OCI-LY3 (cell line): ENCODE data around the gene UGT1A10.

Source experiments
- H2AFZ ChIP-seq: fragments of 200-600, 300-600 bp; shearing (Covaris generic); 2 replicates; pipeline ENCODE4 v1.6.0; 2014; ENCODE audit warnings: antibody characterized with exemption, low read depth, low read length
- H3K27ac ChIP-seq: fragments of 200-600, 300-600 bp; sonication (generic); 2 replicates; pipeline ENCODE4 v1.5.1; 2014; ENCODE audit warnings: mild to moderate bottlenecking, low read length, moderate library complexity, mixed read lengths
- H3K27me3 ChIP-seq: fragments of 200-600, 300-600 bp; sonication (generic); 2 replicates; pipeline ENCODE4 v1.6.1; 2014; ENCODE audit warnings: low read depth, low read length, mixed read lengths
- H3K36me3 ChIP-seq: fragments of 200-600, 300-600 bp; sonication (generic); replicated peaks from 2 replicates; pipeline ENCODE3; 2014; ENCODE audit warnings: low read depth, low read length, mixed read lengths
- H3K4me1 ChIP-seq: fragments of 300-600, 200-600 bp; sonication (generic); 2 replicates; pipeline ENCODE4 v1.6.1; 2014; ENCODE audit warnings: low read length, mixed read lengths
- H3K4me2 ChIP-seq: fragments of 200-600, 300-600 bp; sonication (generic); 2 replicates; pipeline ENCODE4 v1.6.1; 2014; ENCODE audit warnings: low read length, mixed read lengths
- H3K4me3 ChIP-seq: fragments of 300-600, 200-600 bp; sonication (generic); 2 replicates; pipeline ENCODE4 v1.5.1; 2014; ENCODE audit warnings: antibody characterized with exemption, mild to moderate bottlenecking, low read length, moderate library complexity
- H3K79me2 ChIP-seq: fragments of 300-600, 200-600 bp; shearing (Covaris generic); 2 replicates; pipeline ENCODE4 v1.6.1; 2014; ENCODE audit warnings: mild to moderate bottlenecking, low read length, mixed read lengths
- H3K9ac ChIP-seq: fragments of 300-600, 200-600 bp; shearing (Covaris generic); 2 replicates; pipeline ENCODE4 v1.6.0; 2014; ENCODE audit warnings: mild to moderate bottlenecking, low read length, moderate library complexity
- H3K9me3 ChIP-seq: fragments of 200-600, 300-600 bp; shearing (Covaris generic); 2 replicates; pipeline ENCODE4 v1.6.1; 2014; ENCODE audit warnings: low read length, mixed read lengths; ENCODE audit not compliant: insufficient read depth
- H4K20me1 ChIP-seq: fragments of 200-600, 300-600 bp; sonication (generic); 2 replicates; pipeline ENCODE4 v1.6.1; 2016; ENCODE audit warnings: low read length, mixed read lengths; ENCODE audit not compliant: insufficient read depth
- EZH2phosphoT487 ChIP-seq: fragments of 200-600 bp; shearing (Covaris generic); IDR thresholded peaks from 2 replicates; pipeline ENCODE4 v1.6.1; 2018; ENCODE audit warnings: antibody characterized with exemption, mixed run types, low read depth
- TF ChIP-seq, protein P1 (sequence below): fragments of 200-600, 300-600 bp; sonication (generic); IDR thresholded peaks from 2 replicates; pipeline ENCODE4 v1.5.1; 2014; ENCODE audit warnings: antibody characterized with exemption, low read length, low read depth

UGT1A10 gene

GRCh38 chr2:233598952-233599351 is 37.3 kb upstream of the UGT1A10 start:
- Histone ChIP-seq H4K20me1 (no peaks in the 10 kb centered on the region), H3K36me3 (no peaks in the 10 kb centered on the region), H3K9ac (no peak overlapping the region), H3K9me3 (no peaks in the 10 kb centered on the region), H3K4me1 (no peaks in the 10 kb centered on the region), H3K79me2 (no peaks in the 10 kb centered on the region), H2AFZ (no peak overlapping the region), H3K4me2 (no peak overlapping the region), H3K4me3 (no peak overlapping the region), H3K27ac (no peak overlapping the region), H3K27me3 (no peaks in the 10 kb centered on the region)
- TF ChIP-seq, protein P1, sequence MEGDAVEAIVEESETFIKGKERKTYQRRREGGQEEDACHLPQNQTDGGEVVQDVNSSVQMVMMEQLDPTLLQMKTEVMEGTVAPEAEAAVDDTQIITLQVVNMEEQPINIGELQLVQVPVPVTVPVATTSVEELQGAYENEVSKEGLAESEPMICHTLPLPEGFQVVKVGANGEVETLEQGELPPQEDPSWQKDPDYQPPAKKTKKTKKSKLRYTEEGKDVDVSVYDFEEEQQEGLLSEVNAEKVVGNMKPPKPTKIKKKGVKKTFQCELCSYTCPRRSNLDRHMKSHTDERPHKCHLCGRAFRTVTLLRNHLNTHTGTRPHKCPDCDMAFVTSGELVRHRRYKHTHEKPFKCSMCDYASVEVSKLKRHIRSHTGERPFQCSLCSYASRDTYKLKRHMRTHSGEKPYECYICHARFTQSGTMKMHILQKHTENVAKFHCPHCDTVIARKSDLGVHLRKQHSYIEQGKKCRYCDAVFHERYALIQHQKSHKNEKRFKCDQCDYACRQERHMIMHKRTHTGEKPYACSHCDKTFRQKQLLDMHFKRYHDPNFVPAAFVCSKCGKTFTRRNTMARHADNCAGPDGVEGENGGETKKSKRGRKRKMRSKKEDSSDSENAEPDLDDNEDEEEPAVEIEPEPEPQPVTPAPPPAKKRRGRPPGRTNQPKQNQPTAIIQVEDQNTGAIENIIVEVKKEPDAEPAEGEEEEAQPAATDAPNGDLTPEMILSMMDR, result no peak

DNA sequence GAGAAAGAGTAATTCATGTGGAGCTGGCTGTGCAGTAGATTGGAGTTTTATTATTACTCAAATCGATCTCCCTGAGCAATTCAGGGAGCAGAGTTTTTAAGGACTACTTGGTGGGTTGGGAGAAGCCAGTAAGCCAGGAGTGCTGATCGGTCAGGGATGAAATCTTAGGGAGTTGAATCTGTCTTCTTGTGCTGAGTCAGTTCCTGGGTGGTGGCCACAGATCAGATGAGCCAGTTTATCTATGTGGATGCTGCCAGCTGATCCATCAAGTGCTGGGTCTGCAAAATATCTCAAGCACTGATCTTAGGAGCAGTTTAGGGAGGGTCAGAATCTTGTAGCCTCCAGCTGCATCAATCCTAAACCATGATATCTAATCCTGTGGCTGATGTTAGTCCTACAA is 35.9 kb upstream of the UGT1A10 start:
- TF ChIP-seq, protein P1, result no peak
- no peak overlapping the region for H3K4me2 ChIP-seq
- H3K36me3 ChIP-seq, result no peaks in the 10 kb centered on the region
- no peaks in the 10 kb centered on the region for H3K27me3 ChIP-seq
- no peaks in the 10 kb centered on the region for H3K9me3 ChIP-seq
- no peak overlapping the region for H3K4me3 ChIP-seq
- no peak overlapping the region for H3K9ac ChIP-seq
- H4K20me1 ChIP-seq, result no peaks in the 10 kb centered on the region
- H2AFZ ChIP-seq, result no peak overlapping the region
- no peaks in the 10 kb centered on the region for H3K79me2 ChIP-seq
- no peak overlapping the region for H3K27ac ChIP-seq
- no peaks in the 10 kb centered on the region for H3K4me1 ChIP-seq

- no peak overlapping the region for H3K4me3 ChIP-seq
- no peaks in the 10 kb centered on the region for H3K9me3 ChIP-seq
- no peak overlapping the region for H3K27ac ChIP-seq
- no peak overlapping the region for H3K4me2 ChIP-seq
- TF ChIP-seq, protein P1, result no peak
- no peak for TF ChIP-seq EZH2phosphoT487
- H3K27me3 ChIP-seq, result no peaks in the 10 kb centered on the region
- H3K9ac ChIP-seq, result no peak overlapping the region
- no peaks in the 10 kb centered on the region for H3K36me3 ChIP-seq
- no peaks in the 10 kb centered on the region for H3K79me2 ChIP-seq
- no peaks in the 10 kb centered on the region for H4K20me1 ChIP-seq
- no peaks in the 10 kb centered on the region for H3K4me1 ChIP-seq
- H2AFZ ChIP-seq, result no peak overlapping the region
Observed at GRCh38 chr2:233602076-233602475, 34.2 kb upstream of the UGT1A10 start.

DNA sequence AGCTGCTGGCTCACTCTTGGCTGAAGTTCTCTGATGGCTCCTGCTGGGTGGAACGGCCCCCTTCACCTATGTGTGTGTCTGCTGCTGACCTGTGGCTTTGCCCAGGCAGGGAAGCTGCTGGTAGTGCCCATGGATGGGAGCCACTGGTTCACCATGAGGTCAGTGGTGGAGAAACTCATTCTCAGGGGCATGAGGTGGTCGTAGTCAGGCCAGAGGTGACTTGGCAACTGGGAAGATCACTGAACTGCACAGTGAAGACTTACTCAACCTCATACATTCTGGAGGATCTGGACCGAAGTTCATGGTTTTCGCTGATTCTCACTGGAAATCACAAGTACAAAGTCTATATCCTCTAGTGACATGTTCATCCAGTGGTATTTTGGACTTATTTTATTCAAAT is 32.7 kb upstream of the UGT1A10 start:
- Histone ChIP-seq H3K27ac (no peak overlapping the region), H3K79me2 (no peaks in the 10 kb centered on the region), H3K4me2 (no peak overlapping the region), H3K4me1 (no peaks in the 10 kb centered on the region), H3K4me3 (no peak overlapping the region), H3K9me3 (no peaks in the 10 kb centered on the region), H3K27me3 (no peaks in the 10 kb centered on the region), H3K9ac (no peak overlapping the region), H2AFZ (no peak overlapping the region), H3K36me3 (no peaks in the 10 kb centered on the region), H4K20me1 (no peaks in the 10 kb centered on the region)
- no peak for TF ChIP-seq EZH2phosphoT487
- TF ChIP-seq, protein P1, result no peak
